ENCODE results near the gene ADORA1. TPM values are rescaled to one million over a fixed set of nuclear protein-coding genes. Genes with fewer than 3 reads are reported as not detected.

ADORA1 gene
- total and polyA plus RNA-seq, 2 donors from 2014 or later, result 4.9 to 21.2 TPM

- Histone ChIP-seq H3K27me3 (ENCODE audit: control insufficient read depth, insufficient read depth, low read length) (no peaks in the 10 kb centered on the region), H3K9me3 (ENCODE audit: control insufficient read depth in 2 of 3, insufficient read depth in 1 of 3, low read length in 3 of 3) (no peaks in the 10 kb centered on the region), H3K4me3 (ENCODE audit: low read length in 3 of 3) (no peak overlapping the region), H3K4me1 (ENCODE audit: control insufficient read depth in 2 of 3, insufficient read depth in 2 of 3, low read depth in 1 of 3, low read length in 3 of 3) (peaks cover 3 to 26% (median 14%) of the 10 kb centered on the region in 3 donors), H3K36me3 (ENCODE audit: control insufficient read depth in 2 of 3, insufficient read depth in 3 of 3, low read length in 3 of 3) (no peaks in the 10 kb centered on the region), H3K27ac (ENCODE audit: low read depth in 2 of 2, low read length in 2 of 2) (no peak overlapping the region), H3K9ac (ENCODE audit: low read length in 3 of 3) (no peak overlapping the region)
- FAIRE-seq (no peak), DNase-seq (peak in 3 of 5 donors; percentile 18 to 73 (median 53))
- intact Hi-C loops (cut with DNase I), result no loop called here
- TF ChIP-seq, protein P1, sequence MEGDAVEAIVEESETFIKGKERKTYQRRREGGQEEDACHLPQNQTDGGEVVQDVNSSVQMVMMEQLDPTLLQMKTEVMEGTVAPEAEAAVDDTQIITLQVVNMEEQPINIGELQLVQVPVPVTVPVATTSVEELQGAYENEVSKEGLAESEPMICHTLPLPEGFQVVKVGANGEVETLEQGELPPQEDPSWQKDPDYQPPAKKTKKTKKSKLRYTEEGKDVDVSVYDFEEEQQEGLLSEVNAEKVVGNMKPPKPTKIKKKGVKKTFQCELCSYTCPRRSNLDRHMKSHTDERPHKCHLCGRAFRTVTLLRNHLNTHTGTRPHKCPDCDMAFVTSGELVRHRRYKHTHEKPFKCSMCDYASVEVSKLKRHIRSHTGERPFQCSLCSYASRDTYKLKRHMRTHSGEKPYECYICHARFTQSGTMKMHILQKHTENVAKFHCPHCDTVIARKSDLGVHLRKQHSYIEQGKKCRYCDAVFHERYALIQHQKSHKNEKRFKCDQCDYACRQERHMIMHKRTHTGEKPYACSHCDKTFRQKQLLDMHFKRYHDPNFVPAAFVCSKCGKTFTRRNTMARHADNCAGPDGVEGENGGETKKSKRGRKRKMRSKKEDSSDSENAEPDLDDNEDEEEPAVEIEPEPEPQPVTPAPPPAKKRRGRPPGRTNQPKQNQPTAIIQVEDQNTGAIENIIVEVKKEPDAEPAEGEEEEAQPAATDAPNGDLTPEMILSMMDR (IDR thresholded peaks at IDR 0.05; ENCODE audit: borderline replicate concordance, extremely low read depth, insufficient read depth), result peak; percentile 40
Observed at GRCh38 chr1:203126151-203126865, 1.2 kb upstream of the ADORA1 start.

DNA sequence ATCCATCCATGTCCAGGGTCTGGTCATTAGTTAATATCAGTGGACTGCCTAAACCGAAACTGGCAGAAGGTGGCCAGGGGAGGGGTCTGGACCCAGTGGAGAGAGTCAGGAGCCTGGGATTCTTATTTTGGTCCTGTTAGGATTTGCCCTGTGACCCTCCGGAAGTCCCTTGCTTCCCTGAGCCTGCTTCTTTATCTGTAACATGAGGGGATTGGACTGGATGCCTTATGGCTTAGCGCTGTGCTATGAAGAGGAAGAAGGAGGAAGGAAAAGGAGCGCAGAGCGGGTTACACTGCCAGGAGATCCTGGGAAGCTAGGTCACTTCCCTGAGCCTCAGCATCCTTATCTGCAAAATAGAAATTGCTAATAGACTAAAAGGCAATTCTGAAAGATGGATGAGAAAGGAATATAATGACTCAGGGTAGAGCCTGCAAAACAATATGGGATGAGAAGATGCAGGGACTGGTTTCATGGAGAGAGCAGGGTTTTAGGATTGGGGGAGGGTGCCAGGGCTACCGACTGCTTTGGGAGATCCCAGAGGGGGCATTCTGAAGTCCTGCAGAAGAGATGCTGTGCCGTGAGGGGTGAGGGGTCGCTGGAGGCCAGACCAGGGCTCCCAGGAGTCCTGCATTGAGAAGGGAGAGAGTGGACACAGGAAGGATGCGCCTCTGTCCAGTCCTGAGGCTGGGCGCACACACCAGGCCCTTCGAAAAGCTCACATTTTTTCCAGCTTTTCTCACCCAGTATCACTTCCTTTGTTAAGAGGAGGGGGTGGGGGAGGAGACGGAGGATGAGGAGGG lies 460 bp upstream of the ADORA1 start:
- TF ChIP-seq, protein P1 (IDR thresholded peaks at IDR 0.05; ENCODE audit: borderline replicate concordance, extremely low read depth, insufficient read depth), result no peak
- Histone ChIP-seq H3K9me3 (ENCODE audit: control insufficient read depth in 2 of 3, insufficient read depth in 1 of 3, low read length in 3 of 3) (no peaks in the 10 kb centered on the region), H3K9ac (ENCODE audit: low read length in 3 of 3) (peak overlapping the region in 1 of 3 donors; percentile 35), H3K27ac (ENCODE audit: low read depth in 2 of 2, low read length in 2 of 2) (no peak overlapping the region), H3K4me1 (ENCODE audit: control insufficient read depth in 2 of 3, insufficient read depth in 2 of 3, low read depth in 1 of 3, low read length in 3 of 3) (peaks cover 3 to 26% (median 14%) of the 10 kb centered on the region in 3 donors), H3K36me3 (ENCODE audit: control insufficient read depth in 2 of 3, insufficient read depth in 3 of 3, low read length in 3 of 3) (no peaks in the 10 kb centered on the region), H3K27me3 (ENCODE audit: control insufficient read depth, insufficient read depth, low read length) (no peaks in the 10 kb centered on the region), H3K4me3 (ENCODE audit: low read length in 3 of 3) (peak overlapping the region in 1 of 3 donors; percentile 62)
- intact Hi-C loops (cut with DNase I), result no loop called here
- peak in 2 of 5 donors; percentile 27 to 34 for DNase-seq
- no peak for FAIRE-seq

- Histone ChIP-seq H3K27me3 (ENCODE audit: control insufficient read depth, insufficient read depth, low read length) (no peaks in the 10 kb centered on the region), H3K27ac (ENCODE audit: low read depth in 2 of 2, low read length in 2 of 2) (no peak overlapping the region), H3K9ac (ENCODE audit: low read length in 3 of 3) (no peak overlapping the region), H3K4me1 (ENCODE audit: control insufficient read depth in 2 of 3, insufficient read depth in 2 of 3, low read depth in 1 of 3, low read length in 3 of 3) (peaks cover 3 to 26% (median 14%) of the 10 kb centered on the region in 3 donors), H3K9me3 (ENCODE audit: control insufficient read depth in 2 of 3, insufficient read depth in 1 of 3, low read length in 3 of 3) (no peaks in the 10 kb centered on the region), H3K36me3 (ENCODE audit: control insufficient read depth in 2 of 3, insufficient read depth in 3 of 3, low read length in 3 of 3) (no peaks in the 10 kb centered on the region), H3K4me3 (ENCODE audit: low read length in 3 of 3) (peak overlapping the region in 1 of 3 donors; percentile 62)
- DNase-seq (no peak), FAIRE-seq (no peak)
- intact Hi-C loops (cut with DNase I), result no loop called here
- TF ChIP-seq, protein P1 (IDR thresholded peaks at IDR 0.05; ENCODE audit: borderline replicate concordance, extremely low read depth, insufficient read depth), result no peak
Observed at GRCh38 chr1:203128431-203128715, 847 bp downstream of the ADORA1 start.
